ENCODE results near the gene SGSM1. TPM values are rescaled to one million over a fixed set of nuclear protein-coding genes. Genes with fewer than 3 reads are reported as not detected.

Gene SGSM1
- total RNA-seq, 1 experiment from 2014 or later, result 0.29 TPM

DNA sequence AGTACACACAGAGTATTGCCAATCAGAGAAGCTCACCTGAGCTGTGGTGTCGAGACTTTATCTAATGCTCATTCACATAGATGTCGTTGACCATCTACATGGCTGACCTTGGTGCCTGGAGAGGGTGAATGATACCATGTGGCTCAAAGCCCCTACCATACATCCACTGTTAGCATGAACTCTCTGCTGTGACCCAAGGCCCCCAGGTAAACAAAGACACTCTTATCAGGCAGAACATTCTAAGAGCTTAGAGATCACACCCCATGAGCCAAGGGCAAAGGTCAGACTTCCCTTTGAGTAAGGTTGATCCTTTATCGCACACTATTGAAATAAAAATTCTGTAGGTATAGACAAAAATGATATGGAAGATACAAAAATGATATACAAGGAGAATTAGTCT is 16.5 kb upstream of the SGSM1 start:
- H2AFZ ChIP-seq (ENCODE audit: low read length), result no peak overlapping the region
- DNase-seq (no peak), ATAC-seq (no peak)
- no peaks in the 10 kb centered on the region for H3K9me2 ChIP-seq (replicated peaks; ENCODE audit: low read length)
- H3K9me3 ChIP-seq (ENCODE audit: low read length), result no peaks in the 10 kb centered on the region
- H3K36me3 ChIP-seq (ENCODE audit: low read depth, low read length), result no peaks in the 10 kb centered on the region
- H3K4me3 ChIP-seq (ENCODE audit: low read length), result no peak overlapping the region
- no peak overlapping the region for H3K27ac ChIP-seq (ENCODE audit: low read length)
- no peak overlapping the region for H3K4me2 ChIP-seq (ENCODE audit: low read length)
- TF ChIP-seq, protein P1, sequence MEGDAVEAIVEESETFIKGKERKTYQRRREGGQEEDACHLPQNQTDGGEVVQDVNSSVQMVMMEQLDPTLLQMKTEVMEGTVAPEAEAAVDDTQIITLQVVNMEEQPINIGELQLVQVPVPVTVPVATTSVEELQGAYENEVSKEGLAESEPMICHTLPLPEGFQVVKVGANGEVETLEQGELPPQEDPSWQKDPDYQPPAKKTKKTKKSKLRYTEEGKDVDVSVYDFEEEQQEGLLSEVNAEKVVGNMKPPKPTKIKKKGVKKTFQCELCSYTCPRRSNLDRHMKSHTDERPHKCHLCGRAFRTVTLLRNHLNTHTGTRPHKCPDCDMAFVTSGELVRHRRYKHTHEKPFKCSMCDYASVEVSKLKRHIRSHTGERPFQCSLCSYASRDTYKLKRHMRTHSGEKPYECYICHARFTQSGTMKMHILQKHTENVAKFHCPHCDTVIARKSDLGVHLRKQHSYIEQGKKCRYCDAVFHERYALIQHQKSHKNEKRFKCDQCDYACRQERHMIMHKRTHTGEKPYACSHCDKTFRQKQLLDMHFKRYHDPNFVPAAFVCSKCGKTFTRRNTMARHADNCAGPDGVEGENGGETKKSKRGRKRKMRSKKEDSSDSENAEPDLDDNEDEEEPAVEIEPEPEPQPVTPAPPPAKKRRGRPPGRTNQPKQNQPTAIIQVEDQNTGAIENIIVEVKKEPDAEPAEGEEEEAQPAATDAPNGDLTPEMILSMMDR (conservative IDR thresholded peaks at IDR 0.05; ENCODE audit: low read depth, low read length), result no peak
- TF ChIP-seq EZH2phosphoT487 (IDR thresholded peaks at IDR 0.05; ENCODE audit: borderline replicate concordance, low read length), result no peak
- TF ChIP-seq EZH2 (IDR thresholded peaks at IDR 0.05; ENCODE audit: low read length, unreplicated experiment), result no peak
- H3K9ac ChIP-seq (ENCODE audit: low read length), result no peak overlapping the region
- POLR2A ChIA-PET (ENCODE audit: unreplicated experiment), result no interaction called here
- H3K27me3 ChIP-seq (ENCODE audit: low read length), result no peaks in the 10 kb centered on the region
- CTCF ChIA-PET, result no interaction called here
- intact Hi-C loops (cut with micrococcal nuclease), result no loop called here
- H3F3A ChIP-seq (ENCODE audit: low read length, unreplicated experiment), result no peaks in the 10 kb centered on the region
- H3K79me2 ChIP-seq (ENCODE audit: low read length), result no peaks in the 10 kb centered on the region
- BruUV-seq (replicated peaks), result no TSS peak
- H3K4me1 ChIP-seq (ENCODE audit: insufficient read depth, low read length), result no peaks in the 10 kb centered on the region
- H4K20me1 ChIP-seq (ENCODE audit: low read length), result no peaks in the 10 kb centered on the region

DNA sequence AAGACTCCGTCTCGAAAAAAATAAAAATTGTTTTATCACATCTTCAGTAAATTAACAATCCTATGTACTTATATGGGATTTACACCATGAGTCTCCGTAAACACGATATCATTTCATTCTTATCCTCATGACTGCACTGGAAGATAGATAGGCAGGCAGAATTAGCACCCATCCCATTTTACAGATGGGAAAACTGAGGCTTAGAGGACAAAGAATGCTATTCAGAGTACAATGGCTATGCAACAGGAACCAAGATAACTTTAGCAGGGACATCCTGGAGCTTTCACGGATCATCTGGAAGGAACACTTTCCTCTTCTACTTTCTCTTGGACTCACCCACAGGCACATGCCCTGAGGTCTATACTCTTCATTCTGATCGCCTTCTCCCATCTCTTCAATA is 14.6 kb upstream of the SGSM1 start:
- H3K27ac ChIP-seq (ENCODE audit: low read length), result no peak overlapping the region
- H3K27me3 ChIP-seq (ENCODE audit: low read length), result no peaks in the 10 kb centered on the region
- H3K4me2 ChIP-seq (ENCODE audit: low read length), result no peak overlapping the region
- intact Hi-C loops (cut with micrococcal nuclease), result no loop called here
- no peak overlapping the region for H3K4me3 ChIP-seq (ENCODE audit: low read length)
- DNase-seq, result no peak
- no peaks in the 10 kb centered on the region for H3K79me2 ChIP-seq (ENCODE audit: low read length)
- H3F3A ChIP-seq (ENCODE audit: low read length, unreplicated experiment), result no peaks in the 10 kb centered on the region
- no peaks in the 10 kb centered on the region for H3K9me3 ChIP-seq (ENCODE audit: low read length)
- H2AFZ ChIP-seq (ENCODE audit: low read length), result no peak overlapping the region
- no peaks in the 10 kb centered on the region for H3K36me3 ChIP-seq (ENCODE audit: low read depth, low read length)
- no peaks in the 10 kb centered on the region for H3K9me2 ChIP-seq (replicated peaks; ENCODE audit: low read length)
- H3K9ac ChIP-seq (ENCODE audit: low read length), result no peak overlapping the region
- ATAC-seq, result no peak
- TF ChIP-seq EZH2 (IDR thresholded peaks at IDR 0.05; ENCODE audit: low read length, unreplicated experiment) (no peak), EZH2phosphoT487 (IDR thresholded peaks at IDR 0.05; ENCODE audit: borderline replicate concordance, low read length) (no peak)
- TF ChIP-seq, protein P1 (conservative IDR thresholded peaks at IDR 0.05; ENCODE audit: low read depth, low read length), result no peak
- H3K4me1 ChIP-seq (ENCODE audit: insufficient read depth, low read length), result no peaks in the 10 kb centered on the region
- CTCF ChIA-PET, result no interaction called here
- no peaks in the 10 kb centered on the region for H4K20me1 ChIP-seq (ENCODE audit: low read length)
- POLR2A ChIA-PET (ENCODE audit: unreplicated experiment), result no interaction called here
- no TSS peak for BruUV-seq (replicated peaks)

DNA sequence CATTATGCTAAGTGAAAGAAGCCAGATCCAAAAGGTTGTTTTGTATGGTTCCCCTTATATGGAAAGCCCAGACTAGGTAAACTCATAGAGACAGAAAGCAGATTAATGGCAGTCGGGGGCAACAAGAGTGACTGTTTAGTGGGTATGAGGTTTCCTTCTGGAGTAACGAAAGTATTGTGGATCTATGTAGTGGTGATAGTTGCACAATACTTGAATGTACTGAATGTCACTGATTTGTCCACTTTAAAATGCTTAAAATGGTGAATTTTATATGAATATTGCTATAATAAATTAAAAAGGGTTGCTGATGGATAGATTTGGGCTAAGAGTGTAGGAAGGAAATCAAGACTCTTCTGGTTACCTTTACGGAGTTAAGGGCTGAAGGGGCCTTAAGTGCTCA is 10.0 kb upstream of the SGSM1 start:
- Histone ChIP-seq H3K9me3 (ENCODE audit: low read length) (no peaks in the 10 kb centered on the region), H3K4me3 (ENCODE audit: low read length) (no peak overlapping the region), H3K27me3 (ENCODE audit: low read length) (no peaks in the 10 kb centered on the region), H2AFZ (ENCODE audit: low read length) (no peak overlapping the region), H3K9me2 (replicated peaks; ENCODE audit: low read length) (no peaks in the 10 kb centered on the region), H3K27ac (ENCODE audit: low read length) (no peak overlapping the region), H3K36me3 (ENCODE audit: low read depth, low read length) (no peaks in the 10 kb centered on the region), H3K9ac (ENCODE audit: low read length) (no peak overlapping the region), H3K79me2 (ENCODE audit: low read length) (no peaks in the 10 kb centered on the region), H4K20me1 (ENCODE audit: low read length) (no peaks in the 10 kb centered on the region), H3K4me1 (ENCODE audit: insufficient read depth, low read length) (no peaks in the 10 kb centered on the region), H3K4me2 (ENCODE audit: low read length) (no peak overlapping the region), H3F3A (ENCODE audit: low read length, unreplicated experiment) (no peaks in the 10 kb centered on the region)
- CTCF ChIA-PET, result no interaction called here
- intact Hi-C loops (cut with micrococcal nuclease), result no loop called here
- POLR2A ChIA-PET (ENCODE audit: unreplicated experiment), result no interaction called here
- no TSS peak for BruUV-seq (replicated peaks)
- DNase-seq (no peak), ATAC-seq (no peak)
- TF ChIP-seq EZH2 (IDR thresholded peaks at IDR 0.05; ENCODE audit: low read length, unreplicated experiment) (no peak), EZH2phosphoT487 (IDR thresholded peaks at IDR 0.05; ENCODE audit: borderline replicate concordance, low read length) (no peak)
- TF ChIP-seq, protein P1 (conservative IDR thresholded peaks at IDR 0.05; ENCODE audit: low read depth, low read length), result no peak
